Activated naive CD8-positive, alpha-beta T cell treated with anti-CD3 and anti-CD28 coated beads, Interleukin-2, amount 50 U/mL, for 16 hours (primary cell): ENCODE data around the gene PCDH9.

ENCODE experiments used
- DNase-seq: peaks from one replicate; pipeline ENCODE4 v3.0.0-alpha.2; 2020; ENCODE audit warnings: low read depth, low spot score

PCDH9 gene

DNA sequence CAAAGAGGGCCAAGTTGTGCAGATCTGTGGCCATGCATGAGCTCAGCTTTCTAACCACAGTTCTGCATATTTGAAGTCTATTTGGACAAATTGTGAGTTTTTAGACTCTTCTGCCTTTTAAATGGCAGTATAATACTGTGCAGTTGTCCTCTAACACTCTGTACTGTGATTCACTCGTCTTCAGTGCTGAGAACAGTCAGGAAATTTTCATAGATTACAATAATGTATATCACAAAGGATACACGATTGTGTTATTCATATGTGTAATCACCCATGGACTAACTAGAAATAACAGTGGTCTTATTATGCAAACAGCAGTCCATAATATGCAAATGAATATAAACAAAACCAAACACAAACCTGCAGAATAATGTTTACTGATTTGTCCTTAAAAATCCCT lies 259.1 kb downstream of the PCDH9 start:
- no peak for DNase-seq

DNA sequence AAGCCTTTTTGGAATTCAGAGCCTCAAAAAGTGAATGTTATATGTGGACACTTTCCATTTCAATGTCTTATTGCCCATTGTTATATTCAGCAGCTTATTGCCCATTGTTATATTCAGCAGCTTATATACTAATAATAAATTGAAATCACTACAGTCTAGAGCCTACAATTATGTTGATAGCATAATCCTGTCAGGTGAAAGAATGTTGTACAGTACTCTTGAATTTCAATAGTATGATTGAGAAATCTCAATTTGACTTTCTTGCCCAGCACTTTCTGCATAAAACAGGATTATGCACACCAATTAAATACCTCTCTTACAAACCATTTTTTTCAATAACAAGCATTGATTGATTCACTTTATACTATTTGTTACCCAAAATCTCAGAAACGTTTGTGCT lies 260.8 kb downstream of the PCDH9 start:
- no peak for DNase-seq

DNA sequence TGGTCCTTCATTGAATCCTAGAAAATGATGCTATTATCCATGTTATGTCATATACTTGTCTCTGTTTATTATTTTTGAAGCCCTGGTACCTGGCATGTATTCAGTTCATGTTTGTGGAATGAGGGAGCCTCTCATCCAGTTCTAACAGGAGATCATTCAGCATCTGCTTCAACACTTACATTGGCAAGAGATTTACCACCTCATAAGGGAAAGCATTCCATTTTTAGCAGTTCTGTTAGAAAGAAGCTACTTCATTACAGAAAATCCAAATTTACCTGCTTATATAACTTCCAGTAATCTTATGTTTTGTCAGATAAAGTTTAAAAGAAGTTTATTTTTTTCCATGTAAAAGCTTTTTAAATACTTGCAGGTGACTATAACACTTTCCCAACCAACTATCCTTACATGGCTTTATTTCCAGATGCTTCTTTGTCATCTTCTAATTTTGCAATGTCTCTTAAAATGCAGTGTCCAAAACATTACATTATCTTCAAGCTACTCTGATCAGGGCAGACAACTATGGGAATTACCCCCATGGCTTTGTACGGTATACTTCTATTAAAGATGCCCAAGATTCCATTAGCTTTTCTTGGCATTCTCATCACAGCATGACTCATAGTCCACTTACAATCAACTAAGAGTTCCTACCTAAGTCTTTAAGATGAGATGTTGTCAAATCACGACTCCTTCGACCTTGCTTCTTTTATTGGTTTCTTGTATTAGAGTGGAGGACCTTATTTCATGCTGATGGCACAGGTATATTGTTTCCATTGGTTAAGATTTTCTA lies 262.1 kb downstream of the PCDH9 start:
- DNase-seq: no peak

DNA sequence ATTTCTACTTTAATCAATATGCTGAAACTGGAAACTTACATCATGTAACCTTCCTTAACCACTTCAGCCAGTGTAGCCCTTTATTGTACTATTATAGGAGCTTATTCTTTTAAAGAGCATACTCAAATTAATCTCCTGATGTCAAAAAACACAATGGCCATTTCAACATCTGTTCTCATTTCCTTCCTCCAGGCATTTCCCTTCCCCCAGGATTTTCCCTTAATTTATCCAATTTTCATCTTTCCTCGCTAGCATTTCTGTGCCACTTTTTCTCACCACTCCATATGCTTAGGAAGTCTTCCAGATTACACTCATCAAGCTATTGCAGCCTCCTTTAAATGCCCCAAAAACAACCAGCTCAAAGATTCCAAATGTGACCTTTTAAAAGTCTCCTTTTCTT lies 265.0 kb downstream of the PCDH9 start:
- DNase-seq: no peak

DNA sequence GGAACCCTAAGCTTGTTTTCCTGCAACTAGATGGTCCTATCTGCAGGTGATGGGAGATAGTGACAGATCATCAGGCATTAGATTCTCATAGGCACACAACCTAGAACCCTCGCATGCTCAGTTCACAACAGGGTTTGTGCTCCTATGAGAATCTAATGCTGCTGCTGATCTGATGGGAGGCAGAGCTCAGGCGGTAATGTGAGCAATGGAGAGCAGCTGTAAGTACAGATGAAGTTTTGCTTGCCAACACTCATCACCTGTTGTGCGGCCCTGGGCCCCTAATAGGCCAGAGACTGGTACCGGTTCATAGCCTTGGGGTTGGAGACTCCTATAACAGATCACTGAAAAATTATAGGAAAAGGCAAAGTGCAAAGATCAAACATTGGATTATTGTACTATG lies 267.2 kb downstream of the PCDH9 start:
- no peak for DNase-seq

DNA sequence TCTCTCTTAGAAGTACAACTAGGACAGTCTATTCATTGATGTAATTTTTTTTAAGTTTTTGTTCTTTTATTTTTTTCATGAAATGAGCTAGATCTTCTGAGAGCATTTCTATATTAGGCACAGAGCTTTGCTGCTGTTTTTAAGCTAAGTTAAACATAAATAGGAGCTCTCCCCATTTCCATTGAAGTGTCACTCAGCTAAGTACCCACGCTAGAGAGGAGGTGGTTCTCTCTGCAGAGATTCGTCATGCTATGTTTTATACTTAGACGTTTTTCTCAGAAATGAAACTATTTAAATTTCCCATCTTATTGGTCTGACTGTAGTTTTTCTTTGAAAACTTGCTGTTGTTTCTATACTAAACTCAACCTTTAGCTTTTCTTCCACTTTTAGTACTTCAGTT lies 271.5 kb downstream of the PCDH9 start:
- no peak for DNase-seq

DNA sequence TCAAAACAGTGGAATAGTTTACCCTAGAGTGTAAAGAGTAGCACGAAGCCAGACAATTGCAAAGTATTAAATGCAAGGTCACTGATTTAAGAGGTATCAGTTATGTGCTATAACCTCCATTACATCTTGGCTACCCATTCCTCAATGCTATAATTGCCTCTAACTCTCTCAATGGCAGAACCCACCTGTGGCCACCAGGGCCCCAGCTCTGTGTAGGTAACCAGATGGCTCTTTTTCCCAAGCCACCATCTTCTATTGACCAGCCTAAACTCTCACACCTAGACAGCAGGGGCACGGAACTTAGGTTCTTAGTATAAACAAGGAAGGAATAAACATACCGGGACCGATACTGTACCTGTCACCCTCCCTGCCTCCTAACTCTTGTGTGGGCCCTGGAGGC lies 277.6 kb downstream of the PCDH9 start:
- no peak for DNase-seq

DNA sequence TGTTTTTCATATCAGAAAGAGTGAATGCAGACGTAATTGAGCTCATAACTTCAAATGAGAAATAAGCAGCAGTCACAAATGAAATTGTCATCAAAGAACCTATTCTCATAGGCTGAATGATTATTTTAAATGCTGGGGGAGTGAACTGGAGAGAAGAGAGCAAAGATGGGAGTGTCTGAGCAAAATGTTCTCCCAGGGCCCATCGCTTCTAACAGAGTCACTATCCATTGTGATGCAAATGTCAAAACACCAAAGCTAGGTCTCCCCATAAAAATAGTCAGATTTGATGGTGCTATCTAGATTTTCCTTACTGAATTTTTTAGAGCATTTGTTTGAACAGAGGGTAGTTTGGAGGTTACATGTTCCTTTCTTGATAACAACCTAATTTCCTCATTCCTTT lies 278.7 kb downstream of the PCDH9 start:
- DNase-seq: no peak

DNA sequence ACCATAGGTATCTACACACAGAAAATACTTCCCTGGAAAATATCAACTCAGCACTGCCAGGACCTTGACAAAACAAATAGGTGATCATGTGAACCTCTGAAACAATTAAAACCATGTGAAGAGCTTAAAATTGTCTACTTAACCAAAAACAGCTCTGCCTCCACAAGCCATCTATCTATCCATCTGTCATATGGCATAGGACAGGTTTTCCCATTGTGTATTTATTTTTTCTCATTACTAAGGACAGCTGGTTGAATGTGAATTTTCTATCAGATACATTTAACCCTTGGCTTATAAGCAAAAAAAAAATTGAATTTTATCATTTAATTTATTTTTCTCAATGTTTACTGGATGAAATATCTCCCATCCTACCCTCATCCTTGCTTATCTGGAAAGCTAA lies 279.5 kb downstream of the PCDH9 start:
- DNase-seq: no peak

DNA sequence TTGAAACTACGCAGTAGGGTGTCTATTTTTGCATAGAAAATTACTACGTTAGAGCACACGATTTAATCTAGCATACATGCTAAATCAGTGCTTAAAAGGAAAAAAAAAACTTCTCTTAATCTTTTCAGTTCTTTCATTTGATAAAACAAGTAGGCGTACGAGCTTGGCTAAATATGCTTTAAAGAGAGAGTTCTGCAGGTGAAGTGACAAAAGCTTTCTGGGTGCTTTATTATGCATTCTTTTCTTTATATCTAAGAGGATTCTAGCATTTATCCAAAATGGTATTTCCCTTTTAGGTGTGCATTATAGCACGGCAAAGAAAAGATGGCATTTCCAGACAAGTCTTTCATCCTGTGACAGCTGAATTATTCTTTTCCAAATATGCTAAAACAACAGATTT lies 281.2 kb downstream of the PCDH9 start:
- DNase-seq: no peak

DNA sequence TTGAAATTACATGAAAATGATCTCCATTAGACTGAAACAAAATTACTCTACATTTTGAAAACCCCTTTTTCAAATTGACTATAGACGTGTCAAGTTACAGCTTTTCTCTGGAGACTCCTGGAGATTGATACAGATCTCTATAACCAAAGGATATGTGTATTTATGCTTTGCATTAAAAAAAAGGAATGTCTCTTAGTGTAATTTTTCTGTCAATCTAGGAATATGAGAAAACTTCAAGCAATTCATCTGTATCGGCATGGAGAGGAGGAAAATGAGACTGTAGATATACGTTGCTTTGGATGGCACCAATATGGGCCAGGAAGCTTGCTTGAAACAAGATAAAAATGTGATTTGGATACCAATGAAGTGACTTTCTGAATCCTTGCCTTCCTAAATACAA lies 286.6 kb downstream of the PCDH9 start:
- DNase-seq: no peak

DNA sequence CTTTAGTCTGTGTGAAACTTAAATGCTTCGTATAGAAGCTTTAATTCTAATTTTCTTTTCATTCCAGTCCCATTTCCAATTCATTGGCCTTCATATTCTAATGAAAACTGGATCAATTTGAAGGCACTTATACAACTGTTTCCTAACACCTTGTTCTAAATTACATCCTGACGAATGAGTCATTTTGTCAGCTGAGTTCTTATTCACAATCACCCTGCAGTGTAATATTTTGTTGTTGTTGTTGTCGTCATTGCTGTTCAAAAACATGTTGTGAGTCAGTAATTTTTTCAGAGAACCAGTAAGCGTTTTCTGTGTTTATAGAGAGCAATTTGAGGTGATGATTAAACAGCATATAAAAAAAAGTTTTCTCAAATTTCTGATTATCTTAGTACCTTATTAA lies 290.0 kb downstream of the PCDH9 start:
- no peak for DNase-seq

DNA sequence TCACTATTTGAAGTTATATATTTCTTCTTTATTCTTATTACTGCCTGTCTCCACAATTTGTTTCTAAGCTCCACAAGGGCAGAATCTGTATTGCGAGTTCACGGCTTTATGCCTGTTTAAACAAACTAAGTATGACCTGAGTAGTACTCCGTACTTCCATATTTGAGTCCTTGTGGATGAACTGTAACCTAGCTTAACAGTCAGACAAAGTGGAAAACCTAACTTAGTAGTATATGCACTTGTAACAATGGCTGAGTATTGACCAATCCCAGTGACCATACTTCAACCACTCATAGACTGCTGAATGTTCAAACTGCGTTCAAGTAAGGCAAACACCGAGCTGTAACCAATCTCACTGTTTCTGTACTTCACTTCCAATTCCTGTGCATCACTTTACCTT lies 292.7 kb downstream of the PCDH9 start:
- no peak for DNase-seq

DNA sequence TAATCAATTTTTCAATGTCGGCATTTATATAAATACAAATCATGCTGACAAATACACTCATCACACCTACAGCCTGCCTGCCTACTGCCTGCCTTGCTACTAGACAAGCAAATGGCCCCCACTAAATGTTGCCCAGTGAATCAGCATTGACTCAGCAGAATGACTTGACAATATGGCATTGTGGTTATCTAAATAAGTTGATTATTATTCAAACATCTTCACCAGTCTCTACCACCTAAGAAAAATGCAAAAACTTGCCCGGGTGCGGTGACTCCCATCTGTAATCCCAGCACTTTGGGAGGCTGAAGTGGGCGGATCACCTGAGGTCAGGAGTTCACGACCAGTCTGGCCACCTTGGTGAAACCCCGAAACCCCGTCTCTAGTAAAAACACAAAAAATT lies 296.1 kb downstream of the PCDH9 start:
- no peak for DNase-seq

DNA sequence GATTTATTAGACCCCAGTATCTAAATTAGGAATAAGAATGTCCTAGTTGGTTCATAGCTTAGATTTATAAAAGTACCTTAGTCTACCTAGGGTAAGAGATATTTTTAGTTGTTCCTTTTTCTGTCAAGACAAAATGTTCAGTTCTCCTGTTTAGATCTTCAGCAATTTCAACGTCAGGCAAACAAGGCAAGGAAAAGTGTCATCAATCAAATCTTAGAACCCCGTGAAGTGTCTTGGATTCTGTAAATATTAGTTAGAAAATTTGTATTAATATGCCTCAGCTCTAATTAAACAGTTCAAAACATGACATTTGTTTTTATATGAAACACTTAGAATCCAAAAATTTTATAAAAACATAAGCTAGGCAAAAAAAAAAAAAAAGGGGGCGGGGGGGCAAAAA lies 296.6 kb downstream of the PCDH9 start:
- DNase-seq: no peak

DNA sequence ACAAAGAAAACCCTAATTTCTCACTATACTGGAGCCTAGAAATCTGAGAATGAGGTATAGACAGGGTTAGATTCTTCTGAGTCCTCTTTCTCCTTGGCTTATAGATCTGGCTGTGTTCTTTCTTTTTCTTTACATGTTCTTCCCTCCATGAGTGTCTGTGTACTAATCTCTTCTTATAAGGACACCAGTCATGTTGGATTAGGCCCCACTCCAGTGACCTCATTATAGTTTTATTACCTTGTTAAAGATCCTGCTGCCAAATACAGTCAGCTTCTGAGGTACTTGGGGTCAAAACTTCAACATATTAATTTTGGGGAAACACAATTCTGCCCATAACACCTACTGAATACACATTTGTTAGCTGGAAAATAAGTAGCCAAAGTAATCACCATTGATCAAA lies 302.6 kb downstream of the PCDH9 start:
- no peak for DNase-seq

DNA sequence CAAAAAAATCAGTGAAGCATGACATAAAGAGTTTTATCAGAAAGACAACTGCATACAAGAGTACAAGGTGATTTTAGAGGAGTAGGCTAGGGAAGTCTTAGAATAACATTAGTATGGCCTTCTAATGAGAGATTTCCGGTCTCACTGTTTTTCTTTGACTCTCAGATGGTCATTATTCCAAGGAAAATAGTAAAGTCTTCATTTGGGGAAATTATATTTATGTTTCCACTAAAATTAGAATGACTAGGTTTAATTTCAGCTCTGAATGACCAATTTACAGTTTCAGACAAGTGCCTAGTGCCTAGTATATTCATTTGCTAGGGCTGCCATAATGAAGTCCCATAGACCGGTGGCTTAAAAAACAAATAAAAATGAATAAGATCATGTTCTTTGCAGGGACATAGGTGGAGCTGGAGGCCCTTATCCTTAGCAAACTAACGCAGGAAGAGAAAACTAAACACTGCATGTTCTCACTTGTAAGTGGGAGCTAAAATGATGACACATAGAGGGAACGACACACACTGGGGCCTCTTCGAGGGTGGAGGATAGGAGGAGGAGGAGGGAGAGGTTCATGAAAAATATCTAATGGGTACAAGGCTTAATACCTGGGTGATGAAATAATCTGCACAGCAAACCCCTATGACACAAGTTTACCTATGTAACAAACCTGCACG lies 303.1 kb downstream of the PCDH9 start:
- DNase-seq: no peak

DNA sequence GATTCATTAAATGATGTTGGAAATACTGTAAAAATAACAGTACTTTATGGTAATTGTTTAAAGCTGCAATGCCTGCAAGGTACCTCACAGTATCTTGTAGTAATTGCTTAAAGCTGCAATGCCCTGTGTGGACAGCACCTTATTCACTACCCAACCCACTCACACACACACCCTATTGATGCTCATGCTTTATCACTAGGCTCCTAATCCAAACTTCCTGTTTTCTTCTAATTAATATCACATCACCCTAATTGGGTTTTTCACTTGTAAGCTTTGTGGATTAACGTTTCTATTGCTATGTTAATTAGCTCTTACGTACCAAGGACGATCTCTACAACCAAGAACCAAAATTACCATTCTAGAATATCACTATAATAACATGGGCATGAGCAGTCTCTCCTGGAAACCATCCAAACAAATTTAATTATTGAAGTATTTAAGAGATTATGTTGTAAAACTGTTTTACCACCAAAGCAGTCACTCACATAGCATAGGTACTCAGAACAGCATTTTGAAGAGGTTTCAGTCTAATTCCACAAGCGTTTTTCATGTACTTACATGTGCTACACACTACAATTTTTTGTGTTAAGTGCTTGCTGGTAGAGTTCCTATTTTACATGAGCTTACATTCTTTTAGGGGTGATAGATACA lies 303.8 kb downstream of the PCDH9 start:
- DNase-seq: no peak

DNA sequence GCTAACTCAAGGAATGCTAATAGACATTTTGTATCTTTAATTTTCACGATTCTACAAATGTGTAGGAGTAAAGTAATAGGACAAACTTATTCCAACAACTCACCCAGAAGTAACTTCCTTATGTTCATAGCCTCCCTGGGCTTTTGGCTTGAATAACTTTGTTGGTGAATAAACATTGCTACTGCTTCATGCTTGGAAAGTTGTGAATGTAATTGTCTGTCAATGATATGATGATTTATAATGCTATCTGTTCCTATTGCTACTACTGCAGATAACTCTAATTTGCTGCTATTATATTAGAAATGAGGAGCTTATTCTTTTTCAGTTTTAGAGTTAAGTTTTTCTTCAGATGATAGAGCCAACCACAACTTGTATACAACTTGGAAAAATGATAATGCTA lies 307.7 kb downstream of the PCDH9 start:
- DNase-seq: no peak

DNA sequence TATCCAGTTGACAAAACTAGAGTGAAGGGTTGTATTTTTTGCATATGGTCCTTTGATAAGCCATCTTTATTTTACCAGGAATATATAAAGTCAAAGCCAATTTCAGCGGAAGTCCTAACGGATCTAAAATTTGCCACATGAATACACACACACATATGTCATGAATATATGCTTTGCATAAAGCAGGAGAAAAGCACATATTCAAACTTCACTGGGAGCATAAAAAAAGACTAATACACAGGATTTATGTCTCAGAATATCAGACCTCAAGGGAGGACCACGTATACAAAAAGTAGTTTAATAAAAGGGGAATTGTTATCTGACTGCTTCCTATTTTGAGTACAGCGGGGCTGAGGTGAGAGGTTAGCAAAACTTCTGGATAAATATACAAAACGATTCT lies 308.7 kb downstream of the PCDH9 start:
- DNase-seq: no peak

DNA sequence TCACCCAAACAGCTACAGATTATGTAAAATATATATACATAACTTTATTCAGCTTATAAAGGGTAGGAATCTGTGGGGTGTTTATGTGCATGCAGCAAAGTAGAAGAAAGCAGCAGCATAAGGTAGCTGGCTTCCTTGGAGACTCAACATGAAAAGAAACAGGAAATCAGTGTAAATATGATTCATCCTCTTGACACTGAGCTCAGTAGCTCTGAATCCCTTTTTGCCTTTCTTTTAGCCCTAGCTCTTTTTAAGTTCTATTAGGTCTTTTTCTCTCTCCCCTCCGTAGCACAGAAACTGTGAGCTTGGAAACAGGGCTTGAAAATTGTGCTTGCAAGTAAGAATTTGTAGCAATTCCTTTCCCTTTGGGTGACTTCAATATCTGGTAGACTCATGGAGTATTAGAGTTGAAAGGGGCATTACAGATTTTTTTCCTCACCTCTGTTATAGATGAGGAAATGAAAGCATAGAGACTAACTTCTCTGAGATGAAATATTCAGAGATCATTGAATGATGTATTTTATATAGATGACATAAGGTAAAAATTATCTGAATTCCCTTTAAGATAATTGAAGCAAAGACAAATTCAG lies 314.4 kb downstream of the PCDH9 start:
- DNase-seq: no peak

DNA sequence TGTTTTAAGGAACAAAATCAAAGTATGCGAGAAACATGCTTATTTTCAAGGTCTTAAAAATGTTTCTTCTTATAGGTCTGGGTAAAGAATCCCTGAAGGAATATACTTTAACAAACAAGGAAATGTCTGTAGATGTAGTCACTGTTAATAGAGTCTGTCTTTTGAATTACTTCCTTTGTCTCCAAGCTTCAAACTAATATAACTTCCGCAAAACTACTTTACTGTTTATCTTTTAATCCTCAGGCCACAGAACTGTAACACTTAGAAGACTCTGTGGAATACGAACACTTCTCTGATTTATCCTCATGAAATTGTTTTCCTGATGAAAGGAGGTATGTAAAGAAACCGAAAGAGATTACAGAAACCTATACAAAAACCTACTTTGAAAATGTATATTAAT lies 316.0 kb downstream of the PCDH9 start:
- DNase-seq: no peak
